ENCODE measurements around the gene TRPM5.

- TF ChIP-seq CTCF (IDR thresholded peaks at IDR 0.05 in 4 of 5, conservative IDR thresholded peaks at IDR 0.05 in 1 of 5) (no peak), POLR2A (IDR thresholded peaks at IDR 0.05) (no peak)
Measured at GRCh38 chr11:2434506-2435255, 9.6 kb downstream of the TRPM5 start.

Data from gastrocnemius medialis (tissue), 4 donors.